Activated CD4-positive, alpha-beta T cell treated with anti-CD3 and anti-CD28 coated beads for 36 hours (primary cell): ENCODE data around the gene MYO1B. TPM values are rescaled to one million over a fixed set of nuclear protein-coding genes. Genes with fewer than 3 reads are reported as not detected.

Experiments
- ATAC-seq: fragments of 200-7000 bp; cut with Tn5 transposase; one replicate; pipeline ENCODE4 v1.10.0; 2021; ENCODE audit warnings: mild to moderate bottlenecking, moderate library complexity
- CTCF ChIA-PET: fragments of 350-600 bp; sonication (Branson Sonifier 250); formaldehyde crosslinking; loops from one replicate; lab custom pipeline; 2021; ENCODE audit warnings: antibody characterized with exemption; lab: Charles Lee
- POLR2A ChIA-PET: fragments of 350-600 bp; sonication (Branson Sonifier 250); formaldehyde crosslinking; loops from one replicate; lab custom pipeline; 2021; ENCODE audit warnings: antibody characterized with exemption, inconsistent platforms; lab: Charles Lee
- DNase-seq: peaks from one replicate; pipeline ENCODE4 v3.0.0-alpha.2; 2020
- H3K27ac Mint-ChIP-seq: one replicate; pipeline ENCODE4 v1.8.0; 2021; ENCODE audit warnings: mixed read lengths
- H3K27me3 Mint-ChIP-seq: one replicate; pipeline ENCODE4 v1.8.0; 2021; ENCODE audit warnings: mixed read lengths
- H3K36me3 Mint-ChIP-seq: one replicate; pipeline ENCODE4 v1.8.0; 2021; ENCODE audit warnings: low read depth, mixed read lengths
- H3K4me1 Mint-ChIP-seq: one replicate; pipeline ENCODE4 v1.8.0; 2021; ENCODE audit warnings: mixed read lengths
- H3K4me3 Mint-ChIP-seq: one replicate; pipeline ENCODE4 v1.8.0; 2021; ENCODE audit warnings: mild to moderate bottlenecking, moderate library complexity, mixed read lengths
- H3K9me3 Mint-ChIP-seq: one replicate; pipeline ENCODE4 v1.8.0; 2021; ENCODE audit warnings: low read depth, mixed read lengths
- intact Hi-C, 2 experiments: fragments of 100-400 bp; cut with DNase I in 1 of 2; cut with micrococcal nuclease in 1 of 2; formaldehyde crosslinking; loops; one replicate each; pipeline versions ENCODE4 v1.14.2 to v1.15.1; 2022 to 2024; cut with DNase I, micrococcal nuclease
- total RNA-seq, 2 experiments: library from RNA; stranded (reverse); gene quantifications; one replicate each; pipeline ENCODE4 v1.2.3, GENCODE V29; 2021

The MYO1B gene
- total RNA-seq, 2 experiments from 2014 or later: 29.7 to 36.7 TPM

DNA sequence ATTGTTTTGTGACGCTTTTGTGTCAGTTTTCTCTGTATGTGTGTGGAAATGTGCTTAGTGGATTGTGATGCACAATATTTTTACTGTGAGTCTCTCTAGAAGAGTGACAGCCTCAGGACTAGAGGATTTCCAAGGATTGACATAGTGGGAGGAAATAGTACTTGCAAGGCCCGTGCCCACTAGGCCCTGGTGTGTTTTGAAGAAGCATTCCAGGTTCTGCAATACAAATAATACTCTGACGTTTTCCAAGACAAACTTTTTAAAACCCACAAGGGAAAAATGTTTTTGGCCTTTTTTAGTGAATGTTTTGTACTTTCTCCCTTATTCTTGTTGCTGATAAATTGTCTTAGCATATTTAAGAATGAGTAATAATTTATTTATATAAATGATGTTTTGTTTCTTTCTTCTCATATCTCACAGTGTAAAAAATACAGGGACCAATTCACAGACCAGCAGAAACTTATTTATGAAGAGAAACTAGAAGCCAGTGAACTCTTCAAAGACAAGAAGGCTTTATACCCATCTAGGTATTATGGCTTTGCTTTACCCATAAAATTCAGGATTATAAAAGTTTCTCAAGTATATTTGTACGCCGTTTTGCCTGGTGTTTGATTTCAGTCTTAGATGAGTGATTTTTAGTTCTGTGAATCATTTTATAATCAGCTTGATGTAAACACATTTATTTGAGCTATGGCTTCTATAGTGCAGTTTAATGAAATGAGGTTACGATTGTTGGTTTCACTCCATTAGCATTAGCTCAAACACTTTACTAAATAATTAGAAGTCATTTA lies 165.6 kb downstream of the MYO1B start:
- H3K27ac Mint-ChIP-seq: no peak overlapping the region

DNA sequence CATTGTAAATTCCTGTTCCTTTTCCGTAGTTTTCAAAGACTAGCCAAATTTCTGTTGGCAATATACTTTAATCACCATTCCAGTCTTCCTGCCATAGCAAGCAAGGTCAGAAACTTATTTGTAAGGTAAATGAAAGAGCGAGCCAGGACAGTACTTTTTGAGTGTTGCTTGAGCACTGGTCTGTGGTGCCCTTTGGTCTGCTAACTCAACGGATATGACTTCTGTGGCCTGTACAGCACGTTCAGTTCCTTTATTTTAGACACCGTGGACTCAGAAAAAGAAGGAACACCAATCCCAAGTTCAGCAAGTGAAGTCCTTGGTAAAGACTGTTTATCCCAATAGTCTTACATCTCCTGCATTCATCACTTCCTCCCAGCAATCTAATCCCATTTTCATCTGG lies 166.3 kb downstream of the MYO1B start:
- intact Hi-C loops: no loop called here
- DNase-seq: no peak
- H3K4me1 Mint-ChIP-seq: no peaks in the 10 kb centered on the region

More for the DNA sequence above, 165.6 kb downstream of the MYO1B start:
- Mint-ChIP-seq H3K9me3 (no peaks in the 10 kb centered on the region), H3K4me1 (no peaks in the 10 kb centered on the region), H3K36me3 (peaks cover 10% of the 10 kb centered on the region), H3K4me3 (no peak overlapping the region), H3K27me3 (no peaks in the 10 kb centered on the region)
- intact Hi-C loops: no loop called here
- POLR2A ChIA-PET: no interaction called here
- ATAC-seq: no peak
- no peak for DNase-seq
- CTCF ChIA-PET: no interaction called here

DNA sequence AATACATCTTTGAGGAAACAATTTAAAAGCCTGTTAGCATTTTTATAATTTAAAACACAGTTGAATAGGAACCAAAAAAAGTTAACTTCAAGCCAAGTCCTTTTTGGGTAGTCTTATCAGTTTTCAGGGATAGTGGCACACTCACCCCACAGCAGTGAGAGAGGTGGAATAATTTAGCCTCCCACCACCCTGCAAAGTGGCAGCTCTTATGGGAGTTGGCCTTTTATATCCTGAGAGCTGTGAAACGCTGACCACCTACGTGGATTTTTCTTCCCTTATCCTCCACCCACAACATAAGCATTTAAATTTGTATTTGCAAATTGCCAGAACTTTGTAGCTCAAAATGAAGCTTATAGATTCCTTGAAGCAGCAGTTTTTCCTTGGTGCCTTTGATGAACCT lies 167.1 kb downstream of the MYO1B start:
- CTCF ChIA-PET: interaction anchor here (1.1 to 1.6 kb wide), 2 partner anchors 11 to 17 kb away, joined by 3 to 4 read pairs; no protein-coding TSS in a partner anchor

More for the DNA sequence above, 166.3 kb downstream of the MYO1B start:
- H3K9me3 Mint-ChIP-seq: no peaks in the 10 kb centered on the region
- ChIA-PET POLR2A (no interaction called here), CTCF (no interaction called here)
- no peak overlapping the region for H3K4me3 Mint-ChIP-seq
- peaks cover 15% of the 10 kb centered on the region for H3K36me3 Mint-ChIP-seq
- ATAC-seq: no peak
- peaks cover 2% of the 10 kb centered on the region for H3K27me3 Mint-ChIP-seq
- no peak overlapping the region for H3K27ac Mint-ChIP-seq

DNA sequence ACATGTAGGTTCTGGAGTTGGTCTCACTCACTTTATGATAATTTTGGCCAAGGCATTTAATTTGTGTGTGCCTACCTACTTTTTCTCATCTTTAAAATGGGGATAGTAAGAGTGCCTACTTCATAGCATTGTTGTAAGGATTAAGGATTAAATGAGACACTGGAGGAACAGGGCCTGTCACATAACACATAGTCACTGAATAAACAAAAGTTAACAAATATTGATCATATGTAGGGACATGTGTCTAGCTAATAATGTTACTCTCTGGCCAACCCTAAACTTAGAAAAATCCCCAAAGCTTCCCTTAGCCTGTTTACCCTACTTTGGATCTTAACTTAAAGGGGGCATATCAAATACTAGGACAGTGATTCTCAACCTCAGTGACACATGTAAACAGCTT lies 169.9 kb downstream of the MYO1B start:
- Mint-ChIP-seq H3K4me3 (no peak overlapping the region), H3K27ac (no peak overlapping the region), H3K4me1 (no peaks in the 10 kb centered on the region), H3K9me3 (no peaks in the 10 kb centered on the region), H3K27me3 (peaks cover 2% of the 10 kb centered on the region), H3K36me3 (peaks cover 12% of the 10 kb centered on the region)
- CTCF ChIA-PET: interaction anchor here (0.6 to 0.9 kb wide), 2 partner anchors 85 to 260 kb away, joined by 3 to 4 read pairs; no protein-coding TSS in a partner anchor
- intact Hi-C loops: no loop called here
- ATAC-seq (no peak), DNase-seq (no peak)
- POLR2A ChIA-PET: interaction anchor here (0.6 kb wide), 1 partner anchor 356 kb away, joined by 4 read pairs; no protein-coding TSS in a partner anchor

More for the DNA sequence above, 167.1 kb downstream of the MYO1B start:
- no peak overlapping the region for H3K27ac Mint-ChIP-seq
- ATAC-seq (no peak), DNase-seq (no peak)
- peaks cover 15% of the 10 kb centered on the region for H3K36me3 Mint-ChIP-seq
- intact Hi-C loops: no loop called here
- H3K4me1 Mint-ChIP-seq: no peaks in the 10 kb centered on the region
- POLR2A ChIA-PET: no interaction called here
- no peak overlapping the region for H3K4me3 Mint-ChIP-seq
- H3K27me3 Mint-ChIP-seq: peaks cover 2% of the 10 kb centered on the region
- no peaks in the 10 kb centered on the region for H3K9me3 Mint-ChIP-seq

DNA sequence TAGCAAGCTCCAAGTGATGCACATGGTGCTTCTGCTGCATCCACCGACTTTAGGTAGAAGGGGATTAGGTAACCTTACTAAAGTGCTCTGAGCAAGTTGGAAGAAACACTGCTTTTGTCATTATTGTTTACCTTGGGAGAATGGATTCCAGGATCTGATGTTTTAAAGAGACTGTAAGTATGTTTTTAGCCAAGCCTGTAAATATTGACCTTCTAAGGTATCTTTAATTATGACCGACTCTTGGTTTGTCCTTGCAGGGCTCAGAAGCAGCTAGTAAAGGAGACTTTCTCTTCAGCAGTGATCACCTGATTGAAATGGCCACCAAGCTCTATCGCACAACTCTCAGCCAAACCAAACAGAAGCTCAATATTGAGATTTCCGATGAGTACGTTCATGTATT lies 170.7 kb downstream of the MYO1B start:
- DNase-seq (no peak), ATAC-seq (no peak)
- ChIA-PET POLR2A (no interaction called here), CTCF (interaction anchor here (0.7 kb wide), 1 partner anchor 251 kb away, joined by 3 read pairs; no protein-coding TSS in a partner anchor)
- no peaks in the 10 kb centered on the region for H3K9me3 Mint-ChIP-seq
- intact Hi-C loops: no loop called here
- no peak overlapping the region for H3K27ac Mint-ChIP-seq
- no peaks in the 10 kb centered on the region for H3K4me1 Mint-ChIP-seq
- peaks cover 2% of the 10 kb centered on the region for H3K27me3 Mint-ChIP-seq
- peaks cover 8% of the 10 kb centered on the region for H3K36me3 Mint-ChIP-seq
- no peak overlapping the region for H3K4me3 Mint-ChIP-seq

DNA sequence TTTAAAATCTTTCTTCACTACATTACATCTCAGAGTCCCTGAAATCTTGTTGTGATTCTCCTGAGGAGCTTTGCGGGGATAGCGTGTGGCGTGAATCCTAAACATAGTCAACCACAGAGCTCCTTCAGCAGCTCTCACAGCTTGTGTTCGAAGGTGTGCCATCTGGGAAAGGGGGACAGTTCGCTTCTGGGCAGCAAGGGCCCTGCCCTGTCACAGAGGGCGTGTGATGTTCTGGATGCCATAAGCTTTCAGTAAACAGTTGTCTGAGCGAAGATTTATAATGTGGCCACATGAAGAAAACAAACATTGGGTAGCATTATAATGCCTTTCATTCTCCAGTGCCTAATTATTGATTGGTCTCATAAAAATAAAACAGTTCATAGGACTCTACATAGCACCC lies 172.5 kb downstream of the MYO1B start:
- no peak overlapping the region for H3K4me3 Mint-ChIP-seq
- ATAC-seq (no peak), DNase-seq (no peak)
- intact Hi-C loops: no loop called here
- CTCF ChIA-PET: interaction anchor here (0.5 kb wide), 1 partner anchor 33 kb away, joined by 4 read pairs; no protein-coding TSS in a partner anchor
- no peaks in the 10 kb centered on the region for H3K9me3 Mint-ChIP-seq
- H3K27me3 Mint-ChIP-seq: peaks cover 2% of the 10 kb centered on the region
- peaks cover 6% of the 10 kb centered on the region for H3K36me3 Mint-ChIP-seq
- no peak overlapping the region for H3K27ac Mint-ChIP-seq
- POLR2A ChIA-PET: interaction anchor here (0.6 kb wide), 1 partner anchor 246 kb away, joined by 3 read pairs; no protein-coding TSS in a partner anchor
- H3K4me1 Mint-ChIP-seq: peaks cover 2% of the 10 kb centered on the region

DNA sequence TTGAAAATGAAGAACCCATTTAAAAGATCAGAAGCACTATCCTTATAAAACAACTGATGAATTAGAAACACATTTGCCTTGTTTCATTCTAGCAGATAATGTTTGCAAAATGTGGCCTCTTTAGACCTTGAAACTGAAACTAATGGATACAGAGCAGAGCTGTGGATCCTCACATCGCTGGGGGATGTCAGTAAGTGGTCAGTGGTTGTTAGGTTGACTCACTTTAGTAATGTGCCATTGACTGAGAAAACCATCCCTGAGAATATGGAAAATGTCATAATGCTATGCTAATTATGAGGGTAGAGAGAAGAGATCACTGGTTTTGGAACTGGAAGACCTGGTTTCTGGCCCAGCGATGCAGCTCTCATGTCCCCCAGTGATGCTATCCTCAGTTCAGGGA lies 176.7 kb downstream of the MYO1B start:
- Mint-ChIP-seq H3K36me3 (no peaks in the 10 kb centered on the region), H3K9me3 (no peaks in the 10 kb centered on the region), H3K4me3 (no peak overlapping the region), H3K4me1 (peaks cover 2% of the 10 kb centered on the region), H3K27me3 (no peaks in the 10 kb centered on the region), H3K27ac (no peak overlapping the region)
- intact Hi-C loops: no loop called here
- ATAC-seq: peak; percentile 26
- POLR2A ChIA-PET: interaction anchor here (0.5 kb wide), 1 partner anchor 39 kb away, joined by 3 read pairs; no protein-coding TSS in a partner anchor
- CTCF ChIA-PET: interaction anchor here (0.9 kb wide), 1 partner anchor 93 kb away, joined by 3 read pairs; no protein-coding TSS in a partner anchor
- no peak for DNase-seq

DNA sequence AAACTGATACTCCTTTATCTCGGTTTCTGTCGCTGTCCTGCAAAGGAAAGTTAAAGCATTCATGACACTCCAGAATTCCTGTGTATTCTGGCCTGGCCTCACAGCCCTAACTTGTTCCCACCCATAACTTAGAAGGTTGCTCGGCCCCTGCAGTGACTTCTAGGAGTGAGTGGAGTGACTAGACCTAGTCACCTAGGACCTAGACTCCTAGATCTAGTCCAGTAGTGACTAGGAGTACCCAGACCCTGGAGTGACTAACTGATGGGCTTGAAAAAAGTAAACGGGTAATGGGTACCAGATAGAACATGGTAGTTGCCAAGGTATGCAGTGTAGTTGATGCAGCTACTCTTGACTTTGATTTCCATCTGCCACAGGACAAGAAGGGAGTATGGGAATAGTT lies 181.8 kb downstream of the MYO1B start:
- Mint-ChIP-seq H3K4me1 (peaks cover under 1% of the 10 kb centered on the region), H3K27ac (no peak overlapping the region), H3K27me3 (no peaks in the 10 kb centered on the region), H3K9me3 (no peaks in the 10 kb centered on the region), H3K4me3 (no peak overlapping the region), H3K36me3 (no peaks in the 10 kb centered on the region)
- intact Hi-C loops: no loop called here
- ATAC-seq: no peak
- POLR2A ChIA-PET: no interaction called here
- DNase-seq: no peak
- CTCF ChIA-PET: no interaction called here

DNA sequence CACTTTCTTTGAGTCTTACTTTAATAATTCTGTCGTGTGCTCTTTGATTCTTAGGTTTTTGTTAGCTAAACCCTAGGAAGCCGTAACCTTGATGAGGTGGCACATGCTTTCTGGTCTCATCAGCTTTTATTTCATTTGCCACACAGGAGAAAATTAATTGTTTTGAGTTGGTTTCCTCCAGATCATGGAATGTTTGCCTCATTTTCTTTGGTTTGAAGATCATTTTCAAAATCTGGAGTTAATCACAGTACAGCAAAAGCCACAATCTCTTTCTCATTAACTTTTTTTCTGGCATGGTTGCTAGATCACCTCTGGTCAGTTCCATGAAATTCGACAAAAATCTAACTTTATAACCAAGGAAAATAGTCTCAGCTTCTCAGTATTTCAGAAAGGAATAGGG lies 182.9 kb downstream of the MYO1B start:
- H3K9me3 Mint-ChIP-seq: no peaks in the 10 kb centered on the region
- ChIA-PET POLR2A (no interaction called here), CTCF (no interaction called here)
- DNase-seq (no peak), ATAC-seq (no peak)
- H3K4me3 Mint-ChIP-seq: no peak overlapping the region
- H3K36me3 Mint-ChIP-seq: no peaks in the 10 kb centered on the region
- H3K27ac Mint-ChIP-seq: no peak overlapping the region
- H3K4me1 Mint-ChIP-seq: no peaks in the 10 kb centered on the region
- no peaks in the 10 kb centered on the region for H3K27me3 Mint-ChIP-seq
- intact Hi-C loops: no loop called here

DNA sequence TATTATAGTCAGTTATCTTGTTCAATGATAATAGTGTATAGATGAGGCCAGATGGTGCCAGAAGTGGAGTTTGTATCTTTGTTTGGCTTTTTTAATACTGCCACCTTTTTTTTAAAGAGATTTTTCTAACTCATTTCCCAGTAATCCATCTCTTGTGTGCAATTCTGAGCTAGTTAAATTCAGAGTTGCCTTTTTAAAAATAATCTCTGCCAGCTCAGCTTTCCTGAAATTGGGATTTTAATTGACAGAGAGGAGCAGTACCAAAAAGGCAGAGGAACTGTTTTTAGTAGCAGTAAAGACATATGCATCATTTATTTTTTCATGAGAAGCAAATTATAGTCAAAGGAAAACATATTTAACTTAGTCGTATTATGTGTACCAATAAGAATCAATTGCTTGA lies 185.3 kb downstream of the MYO1B start:
- ChIA-PET POLR2A (no interaction called here), CTCF (interaction anchor here (0.6 kb wide), 1 partner anchor 302 kb away, joined by 4 read pairs; no protein-coding TSS in a partner anchor)
- no peaks in the 10 kb centered on the region for H3K27me3 Mint-ChIP-seq
- H3K9me3 Mint-ChIP-seq: no peaks in the 10 kb centered on the region
- H3K36me3 Mint-ChIP-seq: no peaks in the 10 kb centered on the region
- H3K27ac Mint-ChIP-seq: no peak overlapping the region
- DNase-seq (no peak), ATAC-seq (no peak)
- no peaks in the 10 kb centered on the region for H3K4me1 Mint-ChIP-seq
- no peak overlapping the region for H3K4me3 Mint-ChIP-seq
- intact Hi-C loops: no loop called here

DNA sequence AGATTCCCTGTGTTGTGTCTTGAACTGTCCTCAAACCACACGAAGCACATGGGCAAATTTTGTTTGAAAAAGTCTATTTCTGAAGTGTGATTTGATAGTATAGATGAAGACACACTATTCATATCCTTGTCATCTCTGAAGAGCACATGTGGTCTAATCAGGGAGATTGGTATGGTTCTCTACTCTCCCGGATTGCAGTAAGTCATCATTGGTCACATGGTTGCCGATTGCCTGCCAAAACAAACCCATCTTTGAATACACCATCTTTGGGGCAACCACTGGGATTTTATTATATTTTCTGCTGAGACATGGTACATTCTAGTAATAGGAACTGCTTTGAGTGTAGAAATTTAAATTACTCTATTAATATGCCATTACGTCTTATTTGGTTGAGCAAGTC lies 186.9 kb downstream of the MYO1B start:
- H3K4me1 Mint-ChIP-seq: no peaks in the 10 kb centered on the region
- intact Hi-C loops: no loop called here
- H3K27ac Mint-ChIP-seq: no peak overlapping the region
- ChIA-PET POLR2A (no interaction called here), CTCF (no interaction called here)
- no peak for ATAC-seq
- H3K4me3 Mint-ChIP-seq: no peak overlapping the region
- H3K27me3 Mint-ChIP-seq: no peaks in the 10 kb centered on the region
- H3K9me3 Mint-ChIP-seq: no peaks in the 10 kb centered on the region
- DNase-seq: no peak
- no peaks in the 10 kb centered on the region for H3K36me3 Mint-ChIP-seq

DNA sequence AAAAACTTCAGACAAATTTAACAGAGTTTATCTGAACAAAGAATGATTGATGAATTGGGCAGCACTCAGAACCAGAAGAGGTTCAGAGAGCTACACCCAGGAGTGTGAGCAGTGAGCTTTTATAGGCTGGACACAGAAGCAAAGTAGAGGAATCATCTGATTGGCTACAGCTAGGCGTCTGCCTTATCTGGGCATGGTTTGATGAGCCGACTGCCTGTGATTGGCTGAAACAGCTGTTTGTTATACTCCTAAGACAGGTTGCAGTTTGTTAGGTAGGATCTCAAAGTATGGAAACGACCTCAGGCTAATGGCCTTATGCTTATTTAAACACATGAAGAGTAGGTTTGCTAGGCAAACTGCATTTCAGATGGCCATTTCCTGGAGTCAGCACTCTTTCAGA lies 188.9 kb downstream of the MYO1B start:
- ChIA-PET CTCF (no interaction called here), POLR2A (no interaction called here)
- no peaks in the 10 kb centered on the region for H3K36me3 Mint-ChIP-seq
- no peak overlapping the region for H3K27ac Mint-ChIP-seq
- peaks cover 4% of the 10 kb centered on the region for H3K27me3 Mint-ChIP-seq
- H3K4me3 Mint-ChIP-seq: no peak overlapping the region
- intact Hi-C loops: no loop called here
- H3K9me3 Mint-ChIP-seq: no peaks in the 10 kb centered on the region
- ATAC-seq (no peak), DNase-seq (no peak)
- no peaks in the 10 kb centered on the region for H3K4me1 Mint-ChIP-seq
